Thyroid gland (tissue), 4 donors: ENCODE data around the gene ADAM8.

ENCODE experiments used
- CTCF ChIP-seq, 6 experiments: fragments of 200-600 bp in 3 of 6; fragments of 450-650 bp in 3 of 6; sonication (generic) in 3 of 6; IDR thresholded peaks; one replicate each; pipeline ENCODE4 v1.5.1; 2016 to 2019; ENCODE audit warnings: antibody characterized with exemption in 6 of 6, mild to moderate bottlenecking in 2 of 6, inconsistent platforms in 1 of 6, moderate library complexity in 1 of 6
- POLR2A ChIP-seq, 2 donors: fragments of 450-650 bp; IDR thresholded peaks; one replicate each; pipeline ENCODE4 v1.6.1; 2017; ENCODE audit warnings: antibody characterized with exemption in 2 of 2, mild to moderate bottlenecking in 2 of 2, moderate library complexity in 1 of 2

DNA sequence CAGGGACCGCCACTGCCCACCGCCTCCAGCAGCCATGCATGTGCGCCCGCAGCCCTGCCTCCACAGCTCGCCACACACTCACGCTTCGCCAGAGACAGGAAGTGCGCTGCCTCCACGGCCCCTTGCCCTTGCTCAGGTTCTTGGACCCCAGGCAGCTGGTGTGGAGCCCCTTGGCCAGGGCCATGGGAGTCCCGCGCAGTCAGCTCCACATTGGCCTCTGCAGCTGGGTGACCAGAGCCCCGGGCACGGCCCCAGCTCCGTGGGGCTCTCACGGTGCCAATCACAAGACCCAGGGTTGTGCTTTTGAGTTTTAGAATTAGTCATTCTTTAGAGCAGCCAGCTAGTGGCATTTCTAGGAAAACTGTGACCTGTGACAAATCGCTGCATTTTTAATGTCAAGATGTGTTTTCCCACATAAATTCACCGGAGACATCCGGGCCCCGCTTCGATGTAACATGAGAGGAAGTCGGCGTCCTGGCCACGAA lies 50.9 kb downstream of the ADAM8 start:
- no peak for TF ChIP-seq CTCF (IDR thresholded peaks at IDR 0.05)
- TF ChIP-seq POLR2A (IDR thresholded peaks at IDR 0.05): no peak
